Loucy (cell line): Measurements from ENCODE around the gene ARSA.

Experiments used
- CTCF ChIP-seq: fragments of 200-600 bp; sonication (generic); conservative IDR thresholded peaks from 2 replicates; pipeline ENCODE4 v1.5.1; 2014; ENCODE audit warnings: mild to moderate bottlenecking, antibody characterized with exemption, low read length
- EZH2phosphoT487 ChIP-seq: fragments of 200-600 bp; IDR thresholded peaks from 2 replicates; pipeline ENCODE4 v1.6.1; 2018; ENCODE audit warnings: antibody characterized with exemption, mild to moderate bottlenecking, moderate library complexity, borderline replicate concordance

DNA sequence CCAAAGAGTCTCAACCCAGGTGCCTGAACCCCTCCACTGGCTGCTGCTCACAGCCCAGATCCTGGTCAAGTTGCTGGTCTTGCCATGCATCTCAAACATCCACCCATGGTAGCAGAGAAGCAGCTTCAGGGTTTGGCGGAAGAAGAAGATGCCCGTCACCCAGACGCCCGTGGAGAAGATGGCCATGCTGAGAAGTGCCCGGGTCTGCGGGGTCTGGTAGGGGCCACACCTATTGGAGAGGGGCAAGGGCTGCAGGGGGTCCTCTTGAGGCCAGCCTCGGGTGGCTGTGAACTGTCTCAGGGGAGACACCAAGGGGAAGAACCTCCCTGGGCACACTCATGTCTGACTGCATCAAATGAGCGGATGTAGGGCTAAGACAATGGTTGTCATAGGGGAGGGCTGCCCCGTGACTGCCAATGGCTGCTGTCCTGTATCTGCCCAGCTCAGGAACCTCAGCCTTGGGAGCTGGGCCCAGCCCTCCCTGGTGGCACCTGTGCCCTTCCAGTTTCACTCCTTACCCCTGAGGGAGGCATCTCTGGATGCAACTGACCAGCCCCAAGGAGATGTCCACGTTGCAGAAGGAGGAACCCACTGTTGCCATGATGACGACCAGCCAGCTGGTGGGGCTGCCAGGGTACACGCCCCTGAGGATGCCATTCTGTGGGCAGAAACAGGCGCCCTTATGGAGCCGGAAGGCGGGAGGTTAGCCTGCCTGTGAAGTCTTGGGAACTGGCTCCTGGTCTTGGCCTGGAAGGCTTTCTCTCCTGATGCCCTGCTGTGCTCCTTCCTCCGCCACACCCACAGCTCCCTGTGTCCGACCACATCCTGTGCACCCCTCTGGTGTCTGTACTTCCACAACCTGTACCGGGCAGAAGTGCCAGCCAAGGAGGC, 50.9 kb downstream of the ARSA start:
- TF ChIP-seq CTCF = no peak
- TF ChIP-seq EZH2phosphoT487 = no peak
